Anterior cingulate cortex (tissue), 58 donors: Measurements from ENCODE around the gene POU3F3.

Source experiments
- DNase-seq, 58 donors: peaks; one replicate each; lab custom pipeline; 2025; lab: John Stamatoyannopoulos, UW

Gene POU3F3

GRCh38 chr2:104871649-104871971 lies 17.7 kb downstream of the POU3F3 start:
- no peak for DNase-seq

- DNase-seq, result peak in 31 of 58 donors; percentile 24 to 78 (median 59)
Measured at GRCh38 chr2:104871972-104872865, 18.3 kb downstream of the POU3F3 start.

GRCh38 chr2:104872866-104873688 lies 19.2 kb downstream of the POU3F3 start:
- DNase-seq, result peak in 53 of 58 donors; percentile 38 to 94 (median 84)

GRCh38 chr2:104873689-104874054 lies 19.8 kb downstream of the POU3F3 start:
- DNase-seq, result peak in 1 of 58 donors; percentile 43

GRCh38 chr2:104874230-104874629 lies 20.3 kb downstream of the POU3F3 start:
- no peak for DNase-seq

- DNase-seq, result no peak
Measured at GRCh38 chr2:104875262-104875661, 21.3 kb downstream of the POU3F3 start.

- peak in 18 of 58 donors; percentile 19 to 55 (median 32) for DNase-seq
Measured at GRCh38 chr2:104876606-104877570, 23.0 kb downstream of the POU3F3 start.

GRCh38 chr2:104878863-104879512 lies 25.1 kb downstream of the POU3F3 start:
- DNase-seq, result no peak

GRCh38 chr2:104880076-104880475 lies 26.2 kb downstream of the POU3F3 start:
- no peak for DNase-seq

GRCh38 chr2:104883357-104883756 lies 29.4 kb downstream of the POU3F3 start:
- no peak for DNase-seq

GRCh38 chr2:104885119-104885782 lies 31.3 kb downstream of the POU3F3 start:
- no peak for DNase-seq

GRCh38 chr2:104887676-104888075 lies 33.8 kb downstream of the POU3F3 start:
- no peak for DNase-seq

- DNase-seq, result peak in 1 of 58 donors; percentile 18
Measured at GRCh38 chr2:104888489-104889258, 34.8 kb downstream of the POU3F3 start.

- no peak for DNase-seq
Measured at GRCh38 chr2:104889291-104889959, 35.5 kb downstream of the POU3F3 start.

- DNase-seq, result no peak
Measured at GRCh38 chr2:104889960-104890684, 36.2 kb downstream of the POU3F3 start.

- DNase-seq, result no peak
Measured at GRCh38 chr2:104890685-104891069, 36.8 kb downstream of the POU3F3 start.

GRCh38 chr2:104891145-104891544 lies 37.2 kb downstream of the POU3F3 start:
- DNase-seq, result no peak
